GM18526 (cell line): ENCODE results near the gene GRID1.

Experiments
- POLR2A ChIP-seq: IDR thresholded peaks from 3 replicates; pipeline ENCODE4 v1.6.1; 2011; ENCODE audit not compliant: insufficient read length; ENCODE audit errors: extremely low read depth

The GRID1 gene

GRCh38 chr10:85617751-85618546 lies 748.6 kb downstream of the GRID1 start:
- no peak for TF ChIP-seq POLR2A

GRCh38 chr10:85615556-85615955 lies 751.0 kb downstream of the GRID1 start:
- no peak for TF ChIP-seq POLR2A

DNA sequence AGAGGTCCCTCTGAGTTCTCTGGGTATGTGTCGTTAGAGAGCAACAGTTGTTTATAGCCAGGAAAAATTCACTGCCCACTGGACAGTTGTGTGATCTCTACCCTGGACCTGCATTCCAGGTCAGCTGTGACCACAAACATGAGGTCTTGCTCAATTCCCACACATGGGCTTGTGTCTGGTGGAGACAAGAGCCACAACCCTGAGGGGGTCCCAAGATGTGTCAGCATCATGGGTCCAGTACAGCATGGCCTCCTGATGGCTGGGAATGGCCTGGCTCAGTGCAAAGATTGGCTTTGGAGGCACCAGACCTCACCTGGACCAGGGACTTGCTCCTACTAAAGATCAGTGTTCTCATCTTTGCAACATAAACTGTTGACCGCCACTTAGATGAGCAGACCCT lies 751.6 kb downstream of the GRID1 start:
- TF ChIP-seq POLR2A, result no peak

DNA sequence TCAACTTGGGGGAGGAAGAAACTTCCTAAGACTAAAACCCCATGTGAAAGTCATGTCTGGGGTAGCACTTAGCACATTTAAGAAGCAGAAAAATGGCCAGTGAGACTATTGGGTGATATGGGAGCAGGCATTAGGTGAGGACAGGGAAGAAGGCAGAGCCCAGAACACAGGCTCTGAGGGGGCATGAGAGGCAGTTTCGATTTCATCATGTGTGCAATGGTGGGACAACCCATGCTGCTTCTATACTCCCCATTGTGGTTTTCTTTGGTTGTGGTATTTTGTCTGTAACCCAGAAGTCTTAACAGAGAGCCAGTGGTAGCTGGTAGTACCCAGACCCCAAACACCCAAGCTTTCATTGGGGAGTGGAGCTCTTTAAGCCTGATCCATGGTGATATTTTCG lies 752.0 kb downstream of the GRID1 start:
- TF ChIP-seq POLR2A, result no peak

- no peak for TF ChIP-seq POLR2A
Measured at GRCh38 chr10:85613391-85613790, 753.2 kb downstream of the GRID1 start.

- no peak for TF ChIP-seq POLR2A
Measured at GRCh38 chr10:85612833-85613232, 753.8 kb downstream of the GRID1 start.

- no peak for TF ChIP-seq POLR2A
Measured at GRCh38 chr10:85612378-85612775, 754.2 kb downstream of the GRID1 start.

DNA sequence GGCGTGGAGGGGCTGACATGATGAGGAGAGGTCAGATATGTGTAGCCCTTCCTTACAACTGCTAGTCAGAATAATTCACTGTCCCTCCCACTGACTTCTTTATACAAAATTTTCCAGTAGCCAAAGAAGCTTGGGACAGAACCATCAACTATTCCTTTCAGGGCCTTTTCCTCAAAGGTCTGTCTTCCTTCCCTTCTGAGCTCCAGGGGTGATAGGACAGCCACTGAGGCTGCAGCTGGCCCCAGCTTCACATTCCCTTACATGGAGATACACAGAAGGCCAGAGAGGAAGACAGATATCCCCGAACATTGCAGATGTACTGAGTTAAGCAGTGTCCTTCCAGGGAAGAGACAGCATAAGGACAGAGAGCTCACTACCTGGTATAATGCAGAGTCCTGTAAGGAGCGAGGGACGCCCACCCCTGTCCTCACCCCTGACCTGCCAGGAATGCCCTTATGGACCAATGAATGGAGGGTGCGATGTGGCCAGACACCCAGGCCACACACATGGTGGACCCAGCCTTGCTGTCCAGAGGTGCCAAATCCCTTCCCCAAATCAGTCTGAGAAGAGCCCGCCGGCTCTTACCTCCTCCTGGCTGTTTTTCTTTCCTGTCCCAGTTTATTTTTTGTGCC lies 754.7 kb downstream of the GRID1 start:
- no peak for TF ChIP-seq POLR2A

GRCh38 chr10:85611093-85611740 lies 755.4 kb downstream of the GRID1 start:
- no peak for TF ChIP-seq POLR2A

DNA sequence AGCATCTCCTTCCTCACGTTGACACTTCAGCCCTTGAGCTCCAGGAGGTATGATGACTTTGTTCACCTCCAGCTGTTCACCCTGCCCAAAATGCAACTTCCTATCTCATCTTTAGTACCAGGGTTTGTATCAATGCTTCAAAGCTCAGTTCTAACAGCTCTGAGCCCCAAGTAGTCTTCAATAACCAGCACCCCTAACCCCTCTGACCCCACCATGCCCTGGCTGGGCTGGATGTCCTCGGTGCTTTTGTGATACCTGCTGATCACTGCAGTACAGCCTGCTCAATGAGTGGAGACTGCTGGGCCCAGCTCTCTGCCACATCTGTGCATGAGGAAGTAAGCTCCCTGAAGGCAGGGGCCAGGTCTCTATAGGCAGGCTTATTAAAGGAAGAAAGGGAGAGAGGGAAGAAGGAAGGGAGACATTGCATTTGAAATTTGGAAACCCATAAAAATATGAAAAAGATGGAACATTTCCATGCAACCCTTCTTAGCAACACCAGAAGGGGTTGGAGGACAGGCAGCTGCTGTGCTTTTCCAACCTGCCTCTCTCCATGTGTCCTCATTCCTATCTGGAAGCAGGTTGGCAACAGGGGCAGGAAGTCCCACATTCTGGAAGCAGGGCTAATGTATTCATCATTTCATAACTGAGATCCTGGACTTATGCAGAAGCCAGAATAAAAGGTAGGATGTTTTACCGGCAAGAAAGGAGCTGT lies 756.1 kb downstream of the GRID1 start:
- no peak for TF ChIP-seq POLR2A

- TF ChIP-seq POLR2A, result no peak
Measured at GRCh38 chr10:85609509-85609908, 757.1 kb downstream of the GRID1 start.

- no peak for TF ChIP-seq POLR2A
Measured at GRCh38 chr10:85608706-85609105, 757.9 kb downstream of the GRID1 start.

GRCh38 chr10:85607043-85607695 lies 759.4 kb downstream of the GRID1 start:
- TF ChIP-seq POLR2A, result no peak

DNA sequence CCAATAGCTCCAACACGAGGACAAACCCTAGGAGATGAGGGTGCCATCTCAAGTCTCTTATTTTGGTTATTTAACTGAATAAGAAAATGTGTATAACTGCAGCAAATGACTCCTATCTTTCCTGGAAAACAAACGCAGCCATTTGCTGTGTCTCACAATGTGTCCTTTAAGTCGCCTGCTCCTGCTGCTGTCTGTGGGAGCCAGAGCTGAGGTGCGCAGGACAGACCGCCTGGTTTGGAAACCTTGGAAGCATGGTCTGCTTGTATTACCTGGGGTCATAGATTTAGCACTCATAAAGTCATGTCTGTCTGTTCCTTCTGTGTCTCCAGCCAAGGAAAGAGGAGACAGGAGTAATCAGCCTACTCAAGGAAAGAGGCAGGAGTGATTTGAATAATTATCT lies 760.2 kb downstream of the GRID1 start:
- TF ChIP-seq POLR2A, result no peak

- TF ChIP-seq POLR2A, result no peak
Measured at GRCh38 chr10:85604884-85605283, 761.7 kb downstream of the GRID1 start.
